Measurements from ENCODE around the gene RSPO1. TPM values are rescaled to one million over a fixed set of nuclear protein-coding genes. Genes with fewer than 3 reads are reported as not detected.
"Not testable (repeated sequence)": the region's sequence is repeated elsewhere in the genome, so short reads cannot be mapped to it uniquely, and the experiment has no call there.

Gene RSPO1, protein sequence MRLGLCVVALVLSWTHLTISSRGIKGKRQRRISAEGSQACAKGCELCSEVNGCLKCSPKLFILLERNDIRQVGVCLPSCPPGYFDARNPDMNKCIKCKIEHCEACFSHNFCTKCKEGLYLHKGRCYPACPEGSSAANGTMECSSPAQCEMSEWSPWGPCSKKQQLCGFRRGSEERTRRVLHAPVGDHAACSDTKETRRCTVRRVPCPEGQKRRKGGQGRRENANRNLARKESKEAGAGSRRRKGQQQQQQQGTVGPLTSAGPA
- not detected in 2 replicates for total RNA-seq (2014; rRNA removed)
- polyA plus RNA-seq (2012), result not detected

DNA sequence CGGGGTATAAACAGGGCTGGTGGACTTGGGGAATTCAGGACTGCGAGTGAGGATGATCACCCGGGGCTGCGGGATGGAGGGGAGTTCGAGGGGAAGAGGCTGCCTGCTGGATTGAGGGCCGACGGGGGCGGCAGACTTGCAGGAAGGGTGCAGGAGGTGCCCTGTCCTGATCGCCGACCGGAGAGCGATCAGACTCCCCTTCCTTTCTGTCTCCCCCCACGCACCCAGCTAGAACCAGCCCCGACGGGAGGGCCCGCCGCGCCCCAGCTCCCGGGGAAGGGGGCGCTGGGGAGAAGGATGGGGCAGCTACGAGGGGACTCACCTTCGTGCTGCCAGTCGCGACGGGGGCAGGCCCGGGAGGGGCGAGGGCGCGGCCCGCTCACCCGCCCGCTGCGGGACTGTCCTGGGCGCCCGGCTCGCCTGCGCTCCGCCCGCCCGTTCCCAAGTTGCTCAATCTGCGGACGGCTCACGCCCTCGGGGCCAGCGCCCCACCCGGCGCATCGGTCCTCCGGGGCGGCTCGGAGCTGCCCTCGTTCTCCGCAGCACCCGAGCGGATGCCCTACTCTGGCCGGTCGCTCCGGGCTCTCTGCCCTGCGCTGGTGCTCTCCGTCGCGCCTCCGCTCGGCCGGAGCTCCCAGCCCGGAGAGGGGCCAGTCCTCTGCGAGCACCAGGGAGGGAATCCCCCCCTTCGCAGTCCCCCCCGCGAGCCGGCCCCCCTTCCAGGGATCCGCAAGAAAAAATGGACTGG is at the start of gene RSPO1:
Gene RSPO1 (minus strand): TSS at position 649 of the 748 bp plus-strand sequence. CDS start 5,231 bp downstream, outside the sequence.
- DNase-seq (ENCODE audit: low read depth), result no peak

DNA sequence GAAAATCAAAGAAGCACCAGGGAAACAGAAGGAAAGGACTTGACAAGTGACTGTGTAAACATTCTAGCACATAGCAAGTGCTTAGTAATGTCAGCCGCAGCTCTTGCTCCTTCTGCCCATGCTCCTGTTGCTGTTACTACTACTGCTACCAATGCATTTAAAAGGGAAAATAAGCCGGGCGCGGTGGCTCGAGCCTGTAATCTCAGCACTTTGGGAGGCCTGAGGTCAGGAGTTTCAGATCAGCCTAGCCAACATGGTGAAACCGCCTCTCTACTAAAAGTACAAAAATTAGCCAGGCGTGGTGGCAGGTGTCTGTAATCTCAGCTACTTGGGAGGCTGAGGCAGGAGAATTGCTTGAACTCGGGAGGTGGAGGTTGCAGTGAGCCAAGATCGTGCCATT is 49.5 kb upstream of the RSPO1 start:
- DNase-seq (ENCODE audit: low read depth), result not testable (repeated sequence)

DNA sequence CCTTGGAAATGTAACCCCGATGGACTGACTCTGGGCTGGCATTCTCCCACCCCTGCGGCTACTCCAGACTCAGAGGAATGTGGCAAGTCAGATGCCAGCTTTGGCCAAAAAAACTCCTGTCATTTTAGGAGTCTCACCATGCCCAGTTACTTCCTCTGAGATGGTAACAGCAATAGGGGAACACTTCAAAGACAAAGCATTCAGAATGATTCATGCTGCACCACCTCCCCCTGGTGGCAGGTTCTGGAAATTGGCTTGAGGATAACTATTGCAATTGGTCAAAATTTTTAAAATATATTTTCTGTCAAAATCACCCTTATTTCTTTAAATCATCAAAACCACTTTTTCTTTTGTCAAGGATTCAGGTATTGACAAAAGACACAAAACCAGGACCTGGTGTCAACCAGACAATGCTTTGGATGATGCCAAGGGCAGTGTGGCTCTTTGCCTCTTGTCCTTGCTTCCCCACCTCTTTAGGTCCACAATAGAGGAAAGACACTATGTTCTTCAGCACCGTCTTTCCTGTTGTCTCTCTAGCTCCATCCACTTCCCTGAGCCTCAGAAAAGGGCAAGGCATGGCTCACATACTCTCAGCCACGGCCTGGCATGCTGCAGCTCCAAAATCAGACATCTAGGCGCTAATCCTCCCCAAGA is 47.8 kb upstream of the RSPO1 start:
- peak; percentile 70 for DNase-seq (ENCODE audit: low read depth)

DNA sequence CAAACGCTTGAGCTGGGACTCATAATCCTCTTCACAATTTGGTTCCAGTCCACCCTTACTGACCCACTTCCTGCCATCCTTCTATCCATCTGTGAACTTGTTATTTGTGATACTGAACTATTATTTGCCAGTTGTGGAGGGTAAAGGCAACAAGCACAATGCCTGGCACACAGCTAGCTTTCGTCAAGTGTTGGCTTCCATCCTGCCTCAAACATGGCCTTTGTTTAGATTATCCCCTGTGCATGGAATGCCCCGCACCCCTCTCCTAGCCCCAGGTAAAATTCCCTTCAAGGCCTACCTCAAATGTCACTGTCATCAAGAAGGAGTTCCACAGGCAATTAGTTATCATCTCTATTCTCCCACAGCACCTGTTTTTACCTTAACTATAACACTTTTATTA is 46.2 kb upstream of the RSPO1 start:
- DNase-seq (ENCODE audit: low read depth), result no peak

DNA sequence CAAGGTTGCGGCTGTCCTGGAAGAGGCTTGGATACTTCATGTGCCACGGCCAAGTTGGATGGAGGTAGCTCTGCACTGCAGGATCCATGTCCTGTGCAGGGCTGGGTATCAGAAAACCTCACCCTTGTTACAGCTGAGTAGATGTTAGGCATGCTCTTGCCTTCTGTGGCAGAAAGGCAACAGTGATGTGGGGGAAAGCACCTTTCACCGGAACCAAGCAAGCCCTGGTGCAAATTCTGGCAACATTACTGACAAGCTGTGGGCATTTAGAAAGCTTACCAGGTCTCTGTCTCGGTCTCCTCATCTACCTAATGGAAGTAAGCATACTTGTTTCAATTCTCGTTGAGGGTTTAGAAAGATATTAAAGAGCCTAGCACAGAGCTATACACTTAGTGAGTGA is 43.1 kb upstream of the RSPO1 start:
- no peak for DNase-seq (ENCODE audit: low read depth)

DNA sequence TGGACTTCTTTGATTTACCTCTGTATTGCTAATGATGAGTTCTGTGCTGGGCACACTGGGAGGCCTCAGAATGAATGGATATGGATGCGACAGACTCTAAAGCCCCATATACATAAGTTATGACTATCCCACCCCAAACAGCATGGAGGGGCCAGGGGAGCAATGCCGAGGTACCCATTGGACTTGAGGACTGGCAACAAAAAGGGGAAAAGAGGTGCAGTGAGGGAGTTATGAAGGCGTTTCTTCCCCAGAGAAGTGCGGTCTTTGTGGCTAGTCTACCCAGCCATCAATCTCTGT is 42.4 kb upstream of the RSPO1 start:
- no peak for DNase-seq (ENCODE audit: low read depth)

DNA sequence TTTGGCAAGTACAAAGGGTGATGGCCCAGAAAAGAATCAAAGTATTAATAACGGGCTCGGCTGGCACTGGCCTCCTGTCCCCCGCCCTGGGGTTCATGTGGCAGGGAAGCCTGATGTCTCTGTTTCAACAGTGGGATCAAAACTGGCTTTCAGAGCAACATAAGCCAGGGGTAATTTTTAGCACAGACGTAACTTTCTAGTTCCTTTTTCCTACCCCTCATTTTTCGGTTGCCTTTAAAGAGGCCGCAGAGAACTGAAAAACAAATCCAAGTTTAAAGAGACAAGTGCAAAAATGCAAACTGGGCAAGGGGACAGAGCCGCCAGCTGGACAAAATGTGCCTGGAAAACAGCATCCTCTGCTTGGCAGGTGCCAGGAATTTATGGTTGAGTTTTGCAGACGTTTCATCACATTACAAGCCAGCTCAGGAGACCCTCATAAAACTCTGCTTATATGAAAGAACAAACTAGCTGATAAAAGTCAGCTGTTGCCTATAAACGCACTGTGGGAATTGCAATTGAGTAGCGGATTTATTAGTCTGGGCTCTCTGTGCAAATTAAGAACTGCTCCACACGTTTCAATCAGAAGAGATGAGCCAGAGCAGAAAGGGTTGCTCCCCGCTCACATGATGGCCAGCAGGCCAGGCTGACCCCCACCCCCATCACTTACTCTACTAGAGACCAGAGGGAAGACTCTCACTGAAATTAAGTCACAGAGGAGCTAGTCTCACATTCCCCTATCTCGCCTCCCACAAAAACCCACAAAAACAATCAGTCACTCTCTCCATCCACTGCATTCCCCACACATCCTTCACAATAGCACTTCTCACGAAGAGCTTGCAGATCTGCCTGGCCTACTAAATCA is 41.8 kb upstream of the RSPO1 start:
- DNase-seq (ENCODE audit: low read depth), result no peak

DNA sequence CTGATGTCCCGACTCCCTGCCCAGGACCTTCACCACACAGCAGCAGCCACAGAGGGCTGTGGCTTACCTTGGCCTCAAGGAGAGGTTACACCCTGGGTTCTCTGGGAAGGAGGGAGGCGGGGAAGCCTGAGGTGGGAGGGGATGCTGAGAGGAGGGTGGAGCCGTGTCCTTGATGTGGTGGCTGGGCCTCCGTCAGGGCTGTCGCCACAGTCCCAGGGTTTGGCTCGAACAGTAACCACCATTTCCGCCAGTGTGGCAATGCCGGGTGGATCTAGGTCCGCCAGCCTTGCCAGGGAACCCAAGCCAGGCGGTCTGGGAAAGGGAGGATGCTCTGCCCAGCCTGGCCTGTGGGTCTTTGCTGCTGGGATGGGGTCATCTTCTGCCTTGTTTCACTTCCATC is 39.2 kb upstream of the RSPO1 start:
- no peak for DNase-seq (ENCODE audit: low read depth)

DNA sequence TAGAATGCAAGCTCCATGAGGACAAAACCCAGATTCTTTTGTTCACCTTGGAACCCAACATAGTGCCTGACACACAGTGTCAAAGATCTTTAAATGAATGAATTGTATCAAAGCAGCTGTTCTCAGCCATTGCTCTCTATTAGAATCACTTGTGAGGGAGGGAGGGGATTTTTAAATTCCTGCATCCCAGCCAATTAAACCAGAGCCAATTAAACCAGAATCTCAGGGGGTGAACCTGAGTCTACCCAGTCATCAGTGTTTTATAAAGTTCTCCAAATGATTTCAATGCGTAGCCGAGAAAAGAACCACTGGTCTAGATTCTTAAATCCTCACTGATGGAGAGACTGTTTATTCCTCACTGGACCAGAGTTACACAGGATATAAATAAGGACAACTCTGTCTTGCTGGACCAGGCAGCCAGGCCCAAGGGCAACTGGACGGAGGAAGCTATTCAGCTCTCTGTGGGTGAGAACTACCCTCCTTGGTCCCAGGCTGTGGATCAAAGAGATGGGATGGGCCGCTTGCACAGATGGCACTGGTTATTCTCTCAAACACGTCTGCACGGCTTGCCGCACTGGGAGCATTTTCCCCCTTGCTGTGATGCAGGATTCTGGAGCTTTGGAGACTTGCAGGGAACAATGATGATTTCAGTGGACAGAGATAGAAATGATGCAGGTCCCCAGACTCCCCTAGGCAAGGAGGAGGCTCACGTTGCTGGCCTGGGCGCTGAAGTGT is 37.6 kb upstream of the RSPO1 start:
- no peak for DNase-seq (ENCODE audit: low read depth)

DNA sequence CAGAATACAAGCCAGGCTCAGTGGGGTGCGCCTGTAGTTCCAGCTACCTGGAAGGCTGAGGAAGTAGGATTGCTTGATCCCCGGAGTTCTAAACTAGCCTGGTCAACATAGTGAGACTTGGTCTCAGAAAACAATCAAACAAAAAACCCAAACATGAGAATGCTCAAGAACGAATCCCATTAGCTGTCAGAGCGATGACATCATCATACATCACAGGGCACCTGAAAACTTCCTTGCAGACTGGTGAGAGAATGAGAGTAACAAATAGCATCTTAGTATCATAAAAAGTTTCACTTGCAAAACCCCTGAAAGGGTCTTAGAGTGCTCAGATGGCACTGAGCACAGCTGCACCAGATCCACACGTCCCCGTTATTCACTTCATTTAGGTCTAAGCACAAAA is 36.6 kb upstream of the RSPO1 start:
- no peak for DNase-seq (ENCODE audit: low read depth)

DNA sequence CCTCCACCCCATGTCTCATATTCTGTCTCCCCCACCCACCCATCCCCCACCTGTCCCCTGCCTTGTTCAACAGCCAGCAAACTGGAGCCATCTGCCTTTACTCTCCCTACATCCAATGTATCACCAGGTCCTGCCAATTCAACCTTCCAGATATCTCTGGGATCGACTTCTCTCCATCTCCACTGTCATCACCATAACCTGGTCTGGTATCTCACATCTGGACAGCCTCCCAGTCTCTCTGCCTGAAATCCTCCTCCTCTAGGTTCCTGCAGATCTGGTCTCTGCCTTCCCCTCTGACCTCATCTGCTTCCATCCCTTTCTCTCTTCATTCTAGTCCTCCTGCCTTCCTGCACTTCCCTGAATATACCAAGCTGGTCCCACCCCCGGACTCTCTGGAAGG is 35.4 kb upstream of the RSPO1 start:
- no peak for DNase-seq (ENCODE audit: low read depth)

DNA sequence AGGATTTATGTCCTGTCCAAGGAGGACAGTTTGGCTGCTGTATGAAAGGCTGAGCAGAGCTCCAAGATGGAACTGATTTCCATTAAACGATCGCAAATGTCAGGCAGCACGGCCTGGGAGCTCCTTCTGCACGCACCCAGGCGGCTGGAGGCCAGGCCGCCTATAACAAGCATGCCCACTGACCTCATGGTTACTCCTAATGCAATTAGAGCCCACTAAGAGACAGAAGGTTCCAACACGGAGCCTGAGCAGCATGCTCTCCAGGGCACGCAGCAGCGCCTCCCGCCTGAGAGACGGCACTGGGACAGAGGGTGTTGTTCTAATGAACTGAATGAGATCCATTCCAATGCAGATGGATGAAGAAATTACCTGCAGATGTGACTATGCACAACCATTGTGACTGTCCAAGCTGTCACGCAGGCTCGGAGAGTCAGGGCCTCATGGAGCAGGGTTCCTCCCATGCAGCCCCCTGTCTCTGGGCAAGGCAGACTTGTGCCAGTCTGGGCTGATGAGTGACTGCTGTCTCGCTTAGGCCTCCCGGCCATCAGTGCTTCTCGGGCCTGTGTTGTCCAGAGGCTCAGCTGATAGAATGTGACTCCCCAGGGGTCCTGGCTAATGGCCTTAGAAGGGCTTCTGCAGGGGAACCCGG is 32.5 kb upstream of the RSPO1 start:
- DNase-seq (ENCODE audit: low read depth), result no peak

DNA sequence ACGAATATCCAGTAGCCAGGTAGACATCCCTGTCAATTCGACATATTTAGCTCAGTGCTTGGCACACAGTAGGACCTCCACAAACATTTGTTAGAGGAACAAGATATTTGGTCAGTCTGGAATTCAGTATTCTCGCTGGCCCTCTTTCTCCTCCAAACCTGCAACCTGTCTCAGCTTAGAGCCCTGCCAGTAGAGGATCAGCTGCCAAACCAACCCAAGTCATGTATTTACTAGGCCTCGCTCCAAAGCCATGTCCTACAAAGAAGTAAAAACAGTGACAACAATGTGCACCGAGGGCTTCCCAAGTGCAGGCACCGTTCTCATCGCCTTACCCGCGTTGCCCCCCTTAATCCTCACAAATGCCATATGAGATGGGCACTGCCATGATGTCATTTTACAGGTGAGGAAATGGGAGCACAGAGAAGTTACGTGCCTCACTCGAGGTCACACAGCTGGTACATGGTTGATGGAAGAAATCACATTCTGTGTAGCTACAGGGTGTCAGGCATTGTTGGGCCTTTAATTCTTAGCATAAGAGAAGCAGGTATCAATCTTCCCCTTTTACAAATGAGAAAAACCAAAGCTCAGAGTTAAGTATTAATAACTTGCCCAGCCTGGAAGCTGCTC is 31.7 kb upstream of the RSPO1 start:
- no peak for DNase-seq (ENCODE audit: low read depth)

DNA sequence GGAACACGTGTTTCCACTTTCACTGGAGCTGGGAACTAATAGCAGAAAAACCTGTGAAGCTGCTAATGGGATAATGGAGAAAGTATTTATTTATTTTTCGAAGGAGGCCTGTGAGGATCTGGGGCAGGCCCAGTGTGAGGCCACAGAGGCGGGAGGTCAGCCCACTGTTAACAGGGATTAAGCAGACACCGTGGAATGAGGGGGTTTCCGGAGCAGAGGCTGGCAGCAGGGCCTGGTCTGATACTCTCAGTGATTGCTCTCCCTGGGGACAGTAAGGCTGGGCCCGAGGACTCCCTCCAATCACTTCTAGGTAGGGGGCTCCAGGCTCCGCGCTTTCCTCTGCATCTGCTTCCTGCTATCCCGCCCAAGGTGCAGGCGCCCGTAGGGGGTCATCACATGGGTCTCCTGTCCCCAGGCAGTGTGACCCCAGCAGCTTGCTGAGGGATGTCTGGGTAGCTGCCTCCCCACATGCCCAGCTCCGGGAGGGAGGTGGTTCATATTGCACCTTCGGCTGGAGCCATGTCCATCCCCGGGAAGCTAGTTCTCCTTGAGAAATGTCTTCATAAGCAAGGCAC is 28.8 kb upstream of the RSPO1 start:
- DNase-seq (ENCODE audit: low read depth), result no peak

DNA sequence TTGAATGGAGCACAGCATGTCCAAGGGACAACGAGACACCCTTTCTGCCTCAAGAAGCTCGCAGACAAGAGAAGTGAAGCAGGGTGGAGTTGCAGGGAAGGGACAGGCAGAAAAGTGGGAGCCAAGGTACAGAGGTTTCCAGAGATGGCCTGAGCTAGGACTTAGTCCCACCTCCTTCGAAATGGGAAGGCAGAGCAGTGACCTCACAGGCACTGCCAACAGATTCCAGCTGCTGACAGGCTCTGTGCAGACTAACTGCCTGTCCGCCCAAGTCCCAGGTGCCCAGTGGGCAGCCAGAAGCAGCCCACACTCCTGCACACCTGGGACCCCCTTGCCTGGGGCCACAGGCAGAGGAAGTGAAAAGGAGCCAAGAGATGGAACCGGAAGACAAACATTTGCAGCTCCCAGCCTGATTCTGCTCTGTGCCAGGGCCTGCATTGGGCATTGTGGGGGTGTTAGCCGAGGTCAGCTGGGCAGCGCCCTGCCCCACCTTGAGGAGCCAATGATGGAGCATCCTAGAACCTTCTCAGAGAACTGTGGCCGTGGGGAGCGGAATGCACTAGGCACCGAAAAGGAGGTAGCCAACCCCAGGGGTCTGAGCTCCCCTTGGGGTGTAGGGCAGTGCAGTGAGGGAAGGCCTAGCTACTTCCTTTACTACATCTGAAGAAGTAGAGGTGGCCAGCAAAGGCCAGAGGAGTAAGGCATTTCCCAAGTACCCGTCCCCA is 27.5 kb upstream of the RSPO1 start:
- no peak for DNase-seq (ENCODE audit: low read depth)

DNA sequence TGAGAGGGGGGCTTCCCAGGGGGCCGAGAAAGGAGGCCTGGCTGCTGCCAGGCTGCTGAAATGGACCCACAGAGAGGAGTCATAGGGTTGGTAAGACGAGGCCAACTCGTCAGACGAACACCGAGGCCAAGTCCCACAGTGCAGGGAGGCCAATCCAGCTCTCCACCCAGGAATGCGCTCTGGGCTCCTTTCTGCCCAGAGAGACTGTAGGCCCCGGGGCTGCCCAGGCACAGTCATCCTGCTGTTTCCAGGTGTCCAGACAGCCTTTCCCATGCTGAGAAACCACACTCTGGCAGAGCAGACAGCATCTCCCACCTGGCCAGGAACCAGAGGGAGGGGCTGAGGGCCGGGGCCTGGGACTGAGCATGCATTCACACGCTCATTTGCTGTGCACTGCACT is 26.7 kb upstream of the RSPO1 start:
- DNase-seq (ENCODE audit: low read depth), result no peak

DNA sequence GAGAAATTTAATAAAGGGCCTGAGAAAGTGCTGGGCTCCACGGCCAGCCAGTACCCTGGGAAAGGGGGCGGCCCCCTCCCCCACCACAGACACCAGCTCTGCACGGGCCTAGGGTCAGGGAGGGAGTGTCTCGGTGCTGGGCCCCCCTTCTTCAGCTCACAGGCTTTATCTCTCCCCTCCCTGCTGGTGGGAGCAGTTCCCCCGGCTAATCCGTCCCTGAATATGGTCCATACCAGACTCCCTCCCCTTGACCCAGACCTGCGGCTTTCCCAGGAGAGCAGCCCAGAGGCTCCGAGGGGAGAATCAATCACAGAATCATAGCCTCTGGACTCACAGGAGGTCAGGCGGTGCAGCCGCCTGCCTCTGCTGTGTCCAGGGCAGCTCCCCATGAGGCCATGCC is 26.0 kb upstream of the RSPO1 start:
- DNase-seq (ENCODE audit: low read depth), result no peak

DNA sequence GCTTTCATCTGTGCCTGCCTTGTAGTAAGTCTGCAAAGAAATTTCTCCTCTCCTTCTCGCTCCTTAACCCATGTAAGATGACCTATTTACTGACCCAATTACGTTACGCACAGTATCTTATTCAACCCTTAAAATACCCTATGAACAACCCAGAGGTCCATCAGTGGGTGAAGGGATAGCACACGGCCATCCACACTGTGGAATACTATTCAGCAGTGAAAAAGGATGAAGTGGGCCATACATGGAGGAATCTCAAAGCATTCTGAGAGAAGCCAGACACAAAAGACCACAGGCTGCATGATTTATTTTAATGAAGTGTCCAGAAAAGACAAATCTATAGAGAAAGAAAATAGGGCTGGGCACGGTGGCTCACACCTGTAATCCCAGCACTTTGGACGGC is 23.8 kb upstream of the RSPO1 start:
- no peak for DNase-seq (ENCODE audit: low read depth)

Data from LHCN-M2 (cell line).